Uterus (tissue), 4 donors: ENCODE measurements around the gene PLPPR3. TPM values are rescaled to one million over a fixed set of nuclear protein-coding genes. Genes with fewer than 3 reads are reported as not detected.

Experiments
- DNase-seq, 2 donors: peaks; one replicate each; pipeline ENCODE4 v3.0.0-alpha.2; 2019 to 2020
- H3K27ac ChIP-seq, 2 donors: fragments of 200-600 bp; sonication (generic); 1 replicate in 1 of 2; 2 replicates in 1 of 2; pipeline ENCODE4 v1.5.1; 2016 to 2018
- H3K27me3 ChIP-seq, 2 donors: fragments of 200-600 bp; sonication (generic); one replicate each; pipeline ENCODE4 v1.5.1; 2018 to 2019; ENCODE audit warnings: control low read depth in 1 of 2
- H3K36me3 ChIP-seq, 2 donors: fragments of 200-600 bp; sonication (generic); one replicate each; pipeline ENCODE4 v1.5.1; 2019; ENCODE audit warnings: control low read depth in 1 of 2
- H3K4me1 ChIP-seq, 2 donors: fragments of 200-600 bp; sonication (generic); one replicate each; pipeline ENCODE4 v1.5.1; 2018 to 2019; ENCODE audit warnings: control low read depth in 1 of 2
- H3K4me3 ChIP-seq, 2 donors: fragments of 200-600 bp; sonication (generic); 1 replicate in 1 of 2; 2 replicates in 1 of 2; pipeline ENCODE4 v1.5.1; 2018 to 2019; ENCODE audit warnings: mild to moderate bottlenecking in 1 of 2
- H3K9me3 ChIP-seq, 2 donors: fragments of 200-600 bp; sonication (generic); one replicate each; pipeline ENCODE4 v1.5.1; 2019; ENCODE audit warnings: control low read depth in 1 of 2
- POLR2A ChIP-seq, 2 donors: fragments of 450-650 bp; IDR thresholded peaks; one replicate each; pipeline ENCODE4 v1.6.1; 2016; ENCODE audit warnings: antibody characterized with exemption in 2 of 2, mild to moderate bottlenecking in 1 of 2, moderate library complexity in 1 of 2
- intact Hi-C: fragments of 100-400 bp; cut with DNase I; formaldehyde crosslinking; loops from one replicate; pipeline ENCODE4 v1.15.1; 2023; ENCODE audit warnings: low total_unique reads
- total RNA-seq, 4 donors: library from RNA; depleted of rRNA in 3 of 4; stranded (reverse); fragments of >200 nt in 3 of 4; gene quantifications; one replicate each; pipeline versions ENCODE4 v1.1.0 to v1.2.4, GENCODE V29; 2014 to 2023
- TF ChIP-seq, protein P1 (sequence below), 4 experiments: fragments of 200-600 bp in 2 of 4; fragments of 450-650 bp in 2 of 4; sonication (generic) in 2 of 4; IDR thresholded peaks; one replicate each; pipeline ENCODE4 v1.5.1; 2016 to 2019; ENCODE audit warnings: antibody characterized with exemption in 4 of 4, mild to moderate bottlenecking in 2 of 4, moderate library complexity in 1 of 4
- donor health status: DM: yes; HTN: yes; CAD: no.

The PLPPR3 gene
- total RNA-seq, 4 donors from 2014 or later = 3.4 TPM; not detected in 3

DNA sequence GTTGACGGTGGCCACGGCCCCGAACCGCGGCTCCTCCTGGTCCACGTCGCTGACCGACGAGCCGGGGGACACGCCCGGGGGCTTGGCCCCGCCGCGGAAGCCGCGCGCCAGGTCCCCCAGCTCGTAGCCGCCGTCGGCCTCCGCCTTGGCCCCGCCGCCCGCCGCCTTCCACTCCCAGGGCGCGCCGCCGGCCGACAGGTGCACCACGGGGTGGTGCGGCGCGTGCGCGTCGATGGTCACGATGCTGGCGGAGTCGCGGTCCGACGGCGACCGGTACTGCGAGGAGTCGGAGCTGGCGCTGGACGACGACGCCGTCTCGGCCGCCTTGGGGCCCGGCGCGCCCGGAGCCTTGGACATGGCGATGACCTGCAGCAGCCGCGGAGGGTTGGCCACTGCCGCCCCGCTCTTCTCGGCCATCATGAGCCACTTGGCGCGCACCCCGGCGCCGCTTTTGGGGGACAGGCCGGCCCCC, 9.0 kb downstream of the PLPPR3 start:
- DNase-seq = no peak
- H3K27me3 ChIP-seq = no peaks in the 10 kb centered on the region
- H3K9me3 ChIP-seq = no peaks in the 10 kb centered on the region
- no peak overlapping the region for H3K4me3 ChIP-seq
- no peaks in the 10 kb centered on the region for H3K4me1 ChIP-seq
- no peaks in the 10 kb centered on the region for H3K36me3 ChIP-seq
- intact Hi-C loops = no loop called here
- no peak overlapping the region for H3K27ac ChIP-seq
- TF ChIP-seq, protein P1, sequence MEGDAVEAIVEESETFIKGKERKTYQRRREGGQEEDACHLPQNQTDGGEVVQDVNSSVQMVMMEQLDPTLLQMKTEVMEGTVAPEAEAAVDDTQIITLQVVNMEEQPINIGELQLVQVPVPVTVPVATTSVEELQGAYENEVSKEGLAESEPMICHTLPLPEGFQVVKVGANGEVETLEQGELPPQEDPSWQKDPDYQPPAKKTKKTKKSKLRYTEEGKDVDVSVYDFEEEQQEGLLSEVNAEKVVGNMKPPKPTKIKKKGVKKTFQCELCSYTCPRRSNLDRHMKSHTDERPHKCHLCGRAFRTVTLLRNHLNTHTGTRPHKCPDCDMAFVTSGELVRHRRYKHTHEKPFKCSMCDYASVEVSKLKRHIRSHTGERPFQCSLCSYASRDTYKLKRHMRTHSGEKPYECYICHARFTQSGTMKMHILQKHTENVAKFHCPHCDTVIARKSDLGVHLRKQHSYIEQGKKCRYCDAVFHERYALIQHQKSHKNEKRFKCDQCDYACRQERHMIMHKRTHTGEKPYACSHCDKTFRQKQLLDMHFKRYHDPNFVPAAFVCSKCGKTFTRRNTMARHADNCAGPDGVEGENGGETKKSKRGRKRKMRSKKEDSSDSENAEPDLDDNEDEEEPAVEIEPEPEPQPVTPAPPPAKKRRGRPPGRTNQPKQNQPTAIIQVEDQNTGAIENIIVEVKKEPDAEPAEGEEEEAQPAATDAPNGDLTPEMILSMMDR (IDR thresholded peaks at IDR 0.05) = no peak
- TF ChIP-seq POLR2A (IDR thresholded peaks at IDR 0.05) = no peak

DNA sequence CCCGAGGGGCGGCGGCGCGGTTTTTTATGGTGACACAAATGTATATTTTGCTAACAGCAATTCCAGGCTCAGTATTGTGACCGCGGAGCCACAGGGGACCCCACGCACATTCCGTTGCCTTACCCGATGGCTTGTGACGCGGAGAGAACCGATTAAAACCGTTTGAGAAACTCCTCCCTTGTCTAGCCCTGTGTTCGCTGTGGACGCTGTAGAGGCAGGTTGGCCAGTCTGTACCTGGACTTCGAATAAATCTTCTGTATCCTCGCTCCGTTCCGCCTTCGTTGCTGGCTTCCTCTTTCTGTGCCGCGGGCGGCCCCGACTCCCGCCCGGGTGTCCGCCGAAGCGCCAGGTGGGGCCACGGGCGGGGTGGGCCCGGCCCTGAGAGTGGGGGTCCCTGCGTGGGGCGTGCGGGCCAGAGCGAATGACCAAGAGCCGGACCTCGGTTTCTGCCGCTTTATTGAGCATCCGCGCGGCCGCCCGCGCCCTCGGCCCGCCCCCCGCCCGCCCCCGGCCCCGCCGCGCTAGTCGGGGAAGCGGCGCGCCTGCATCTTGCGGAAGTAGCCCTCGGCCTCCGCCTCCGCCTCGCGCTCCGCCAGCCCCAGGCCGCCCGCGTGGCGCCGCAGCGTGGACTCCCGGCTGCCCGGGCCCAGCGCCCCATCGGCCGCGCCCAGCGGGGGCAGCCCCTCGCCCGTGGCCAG, 9.6 kb downstream of the PLPPR3 start:
- Histone ChIP-seq H3K9me3 (no peaks in the 10 kb centered on the region), H3K4me3 (no peak overlapping the region), H3K27me3 (no peaks in the 10 kb centered on the region), H3K4me1 (no peaks in the 10 kb centered on the region), H3K36me3 (no peaks in the 10 kb centered on the region), H3K27ac (no peak overlapping the region)
- intact Hi-C loops = no loop called here
- no peak for TF ChIP-seq POLR2A (IDR thresholded peaks at IDR 0.05)
- TF ChIP-seq, protein P1 (IDR thresholded peaks at IDR 0.05) = no peak
- no peak for DNase-seq

DNA sequence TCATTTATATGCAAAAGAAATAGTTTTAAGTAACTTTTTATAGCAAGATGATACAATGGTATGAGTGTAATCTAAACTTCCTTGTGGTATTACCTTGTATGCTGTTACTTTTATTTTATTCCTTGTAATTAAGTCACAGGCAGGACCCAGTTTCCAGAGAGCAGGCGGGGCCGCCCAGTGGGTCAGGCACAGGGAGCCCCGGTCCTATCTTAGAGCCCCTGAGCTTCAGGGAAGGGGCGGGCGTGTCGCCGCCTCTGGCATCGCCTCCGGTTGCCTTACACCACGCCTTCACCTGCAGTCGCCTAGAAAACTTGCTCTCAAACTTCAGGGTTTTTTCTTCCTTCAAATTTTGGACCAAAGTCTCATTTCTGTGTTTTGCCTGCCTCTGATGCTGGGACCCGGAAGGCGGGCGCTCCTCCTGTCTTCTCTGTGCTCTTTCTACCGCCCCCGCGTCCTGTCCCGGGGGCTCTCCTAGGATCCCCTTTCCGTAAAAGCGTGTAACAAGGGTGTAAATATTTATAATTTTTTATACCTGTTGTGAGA, 10.2 kb downstream of the PLPPR3 start:
- Histone ChIP-seq H3K27me3 (no peaks in the 10 kb centered on the region), H3K4me1 (no peaks in the 10 kb centered on the region), H3K4me3 (no peak overlapping the region), H3K36me3 (no peaks in the 10 kb centered on the region), H3K9me3 (no peaks in the 10 kb centered on the region), H3K27ac (no peak overlapping the region)
- no peak for DNase-seq
- no peak for TF ChIP-seq POLR2A (IDR thresholded peaks at IDR 0.05)
- TF ChIP-seq, protein P1 (IDR thresholded peaks at IDR 0.05) = no peak
- intact Hi-C loops = no loop called here

DNA sequence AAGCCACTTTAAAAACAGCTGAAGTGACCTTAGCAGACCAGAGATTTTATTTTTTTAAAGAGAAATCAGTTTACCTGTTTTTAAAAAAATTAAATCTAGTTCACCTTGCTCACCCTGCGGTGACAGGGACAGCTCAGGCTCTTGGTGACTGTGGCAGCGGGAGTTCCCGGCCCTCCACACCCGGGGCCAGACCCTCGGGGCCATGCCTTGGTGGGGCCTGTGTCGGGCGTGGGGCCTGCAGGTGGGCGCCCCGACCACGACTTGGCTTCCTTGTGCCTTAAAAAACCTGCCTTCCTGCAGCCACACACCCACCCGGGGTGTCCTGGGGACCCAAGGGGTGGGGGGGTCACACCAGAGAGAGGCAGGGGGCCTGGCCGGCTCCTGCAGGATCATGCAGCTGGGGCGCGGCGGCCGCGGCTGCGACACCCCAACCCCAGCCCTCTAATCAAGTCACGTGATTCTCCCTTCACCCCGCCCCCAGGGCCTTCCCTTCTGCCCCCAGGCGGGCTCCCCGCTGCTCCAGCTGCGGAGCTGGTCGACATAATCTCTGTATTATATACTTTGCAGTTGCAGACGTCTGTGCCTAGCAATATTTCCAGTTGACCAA, 10.8 kb downstream of the PLPPR3 start:
- no peak for DNase-seq

More for the DNA sequence above, 10.8 kb downstream of the PLPPR3 start:
- H3K27me3 ChIP-seq = no peaks in the 10 kb centered on the region
- H3K36me3 ChIP-seq = no peaks in the 10 kb centered on the region
- H3K27ac ChIP-seq = no peak overlapping the region
- H3K9me3 ChIP-seq = no peaks in the 10 kb centered on the region
- H3K4me1 ChIP-seq = no peaks in the 10 kb centered on the region
- H3K4me3 ChIP-seq = no peak overlapping the region
- TF ChIP-seq POLR2A (IDR thresholded peaks at IDR 0.05) = no peak
- TF ChIP-seq, protein P1 (IDR thresholded peaks at IDR 0.05) = no peak
- intact Hi-C loops = no loop called here
